C4-2B (cell line): ENCODE results near the gene TRAP1.

Experiments used
- ZFX ChIP-seq: fragments of 450-650 bp; IDR thresholded peaks from 2 replicates; pipeline ENCODE4 v1.6.1; 2017
- TF ChIP-seq, protein P1 (sequence below): fragments of 450-650 bp; conservative IDR thresholded peaks from 2 replicates; pipeline ENCODE4 v1.5.1; 2017; ENCODE audit warnings: mild to moderate bottlenecking

DNA sequence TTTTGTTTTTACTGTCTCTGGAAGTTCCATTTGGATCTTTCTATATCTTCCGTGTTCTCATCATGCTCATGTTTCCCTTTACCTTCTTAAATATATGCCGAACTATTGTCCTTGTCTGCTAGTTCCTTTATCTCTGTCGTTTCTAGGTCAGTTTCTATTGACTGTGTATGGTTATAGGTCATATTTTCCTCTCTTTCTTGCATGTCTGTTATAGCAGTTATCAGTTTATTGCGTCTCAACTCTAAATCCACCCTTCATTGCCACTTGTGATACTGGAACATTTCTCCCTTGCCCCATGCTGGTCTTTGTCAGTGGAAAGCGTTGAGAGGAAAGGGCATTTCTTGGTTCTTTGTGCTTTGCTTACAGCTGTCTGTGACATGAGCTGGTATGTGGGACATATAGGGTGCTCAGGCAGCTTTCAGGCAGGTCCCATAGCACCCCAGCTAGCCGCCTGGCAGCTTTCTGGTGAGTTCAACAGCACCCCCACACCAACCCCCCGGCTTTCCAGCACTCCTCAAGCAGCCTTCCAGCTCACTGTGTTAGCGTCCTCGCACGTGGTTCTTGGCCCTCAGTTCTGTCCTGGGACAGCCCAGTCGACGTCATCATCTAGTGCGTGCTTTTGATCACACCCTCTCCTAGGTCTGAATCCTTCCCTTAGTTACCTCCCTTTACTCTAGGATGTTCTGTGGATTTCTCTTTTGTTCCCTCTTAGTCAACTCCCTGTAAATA is 78.2 kb downstream of the TRAP1 start:
- TF ChIP-seq, protein P1, sequence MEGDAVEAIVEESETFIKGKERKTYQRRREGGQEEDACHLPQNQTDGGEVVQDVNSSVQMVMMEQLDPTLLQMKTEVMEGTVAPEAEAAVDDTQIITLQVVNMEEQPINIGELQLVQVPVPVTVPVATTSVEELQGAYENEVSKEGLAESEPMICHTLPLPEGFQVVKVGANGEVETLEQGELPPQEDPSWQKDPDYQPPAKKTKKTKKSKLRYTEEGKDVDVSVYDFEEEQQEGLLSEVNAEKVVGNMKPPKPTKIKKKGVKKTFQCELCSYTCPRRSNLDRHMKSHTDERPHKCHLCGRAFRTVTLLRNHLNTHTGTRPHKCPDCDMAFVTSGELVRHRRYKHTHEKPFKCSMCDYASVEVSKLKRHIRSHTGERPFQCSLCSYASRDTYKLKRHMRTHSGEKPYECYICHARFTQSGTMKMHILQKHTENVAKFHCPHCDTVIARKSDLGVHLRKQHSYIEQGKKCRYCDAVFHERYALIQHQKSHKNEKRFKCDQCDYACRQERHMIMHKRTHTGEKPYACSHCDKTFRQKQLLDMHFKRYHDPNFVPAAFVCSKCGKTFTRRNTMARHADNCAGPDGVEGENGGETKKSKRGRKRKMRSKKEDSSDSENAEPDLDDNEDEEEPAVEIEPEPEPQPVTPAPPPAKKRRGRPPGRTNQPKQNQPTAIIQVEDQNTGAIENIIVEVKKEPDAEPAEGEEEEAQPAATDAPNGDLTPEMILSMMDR = no peak
- TF ChIP-seq ZFX = no peak
